NCI-H2196 treated with DMSO at 0.1 percent for 48 hours (cell line): ENCODE results near the gene SERPINH1.

ENCODE experiments used
- DNase-seq: peaks from one replicate; lab custom pipeline; 2025; ENCODE audit not compliant: unreplicated experiment; lab: John Stamatoyannopoulos, UW

Gene SERPINH1

GRCh38 chr11:75554258-75555022 is 7.6 kb upstream of the SERPINH1 start:
- DNase-seq = no peak

GRCh38 chr11:75555079-75555811 is 6.8 kb upstream of the SERPINH1 start:
- DNase-seq = no peak

- no peak for DNase-seq
Observed at GRCh38 chr11:75556275-75556674, 5.8 kb upstream of the SERPINH1 start.

GRCh38 chr11:75557666-75558494 is 4.2 kb upstream of the SERPINH1 start:
- DNase-seq = no peak

GRCh38 chr11:75558939-75559843 is 2.9 kb upstream of the SERPINH1 start:
- DNase-seq = no peak

GRCh38 chr11:75560644-75561043 is 1.4 kb upstream of the SERPINH1 start:
- no peak for DNase-seq

GRCh38 chr11:75561426-75562047 is 516 bp upstream of the SERPINH1 start:
- DNase-seq = no peak

GRCh38 chr11:75562836-75563484 is 907 bp downstream of the SERPINH1 start:
- DNase-seq = no peak

- no peak for DNase-seq
Observed at GRCh38 chr11:75563501-75563977, 1.5 kb downstream of the SERPINH1 start.

GRCh38 chr11:75563978-75564552 is 2.0 kb downstream of the SERPINH1 start:
- no peak for DNase-seq

GRCh38 chr11:75565221-75565814 is 3.3 kb downstream of the SERPINH1 start:
- DNase-seq = no peak

- no peak for DNase-seq
Observed at GRCh38 chr11:75565916-75566762, 4.1 kb downstream of the SERPINH1 start.

GRCh38 chr11:75566763-75567279 is 4.8 kb downstream of the SERPINH1 start:
- no peak for DNase-seq

GRCh38 chr11:75567971-75568370 is 5.9 kb downstream of the SERPINH1 start:
- DNase-seq = no peak

- DNase-seq = no peak
Observed at GRCh38 chr11:75568616-75569219, 6.7 kb downstream of the SERPINH1 start.

- DNase-seq = no peak
Observed at GRCh38 chr11:75570559-75571139, 8.6 kb downstream of the SERPINH1 start.

- no peak for DNase-seq
Observed at GRCh38 chr11:75571625-75572024, 9.6 kb downstream of the SERPINH1 start.
